Stimulated activated CD8-positive, alpha-beta memory T cell treated with anti-CD3 and anti-CD28 coated beads, Interleukin-4, amount 100 ng/mL, for 1 hour (primary cell): ENCODE results near the gene MTHFSD.

Experiments
- DNase-seq, 2 donors: peaks; one replicate each; pipeline ENCODE4 v3.0.0-alpha.2; 2020; ENCODE audit warnings: low read depth in 2 of 2, low spot score in 1 of 2

Gene MTHFSD

GRCh38 chr16:86555704-86556075, 655 bp upstream of the MTHFSD start:
- DNase-seq: no peak

DNA sequence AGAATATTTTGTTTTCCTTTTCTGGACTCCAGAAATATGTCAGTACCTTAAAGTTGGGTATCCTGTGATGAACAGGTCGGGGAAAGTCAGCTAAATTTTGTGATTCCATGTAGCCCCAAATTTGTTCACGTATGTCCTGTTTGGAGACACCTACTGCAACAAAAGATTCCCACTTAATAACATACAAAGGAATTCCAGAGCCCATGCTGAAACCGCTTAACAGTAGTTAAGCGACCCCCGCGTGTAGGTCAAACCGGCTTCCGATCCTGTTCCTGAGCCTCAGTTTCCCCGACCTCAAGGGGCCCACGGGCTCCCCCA, 477 bp downstream of the MTHFSD start:
- DNase-seq: no peak

DNA sequence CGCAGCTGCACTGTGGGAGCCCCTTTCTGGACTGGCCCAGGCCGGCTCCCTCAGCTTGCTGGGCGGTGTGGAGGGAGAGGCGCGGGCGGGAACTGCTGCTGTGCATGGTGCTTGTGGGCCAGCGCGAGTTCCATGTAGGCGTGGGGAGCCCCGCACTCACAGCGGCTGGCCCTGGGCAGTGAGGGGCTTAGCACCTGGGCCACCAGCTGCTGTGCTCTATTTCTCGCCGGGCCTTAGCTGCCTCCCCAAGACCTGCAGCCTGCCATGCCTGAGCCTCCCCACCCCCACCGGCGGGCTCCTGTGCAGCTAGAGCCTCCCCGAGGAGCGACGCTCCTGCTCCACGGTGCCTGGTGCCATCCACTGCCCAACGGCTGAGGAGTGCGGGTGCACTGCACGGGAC, 1.7 kb downstream of the MTHFSD start:
- no peak for DNase-seq

DNA sequence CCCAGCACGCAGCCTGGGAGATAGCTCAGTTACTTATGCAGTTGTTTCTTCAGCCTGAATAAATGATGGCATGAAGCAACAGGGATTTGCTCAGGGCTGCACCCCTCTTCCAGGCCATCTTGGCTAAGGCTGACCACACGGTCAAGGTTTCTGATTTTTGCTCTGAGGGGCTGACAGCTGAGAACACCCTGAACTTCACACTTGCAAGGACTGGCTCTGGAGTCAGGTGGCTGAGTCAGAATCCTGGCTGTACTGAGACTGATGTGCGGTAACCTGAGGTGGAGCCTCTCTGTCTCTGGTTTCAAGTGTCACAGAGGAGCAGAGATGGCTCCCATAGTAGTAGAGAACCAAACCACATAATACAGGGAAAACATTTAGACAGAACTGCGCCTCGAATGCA, 4.8 kb downstream of the MTHFSD start:
- no peak for DNase-seq

- no peak for DNase-seq
These were observed 5.2 kb downstream of the MTHFSD start for GRCh38 chr16:86549893-86550190.

GRCh38 chr16:86549076-86549892, 5.8 kb downstream of the MTHFSD start:
- DNase-seq: no peak

DNA sequence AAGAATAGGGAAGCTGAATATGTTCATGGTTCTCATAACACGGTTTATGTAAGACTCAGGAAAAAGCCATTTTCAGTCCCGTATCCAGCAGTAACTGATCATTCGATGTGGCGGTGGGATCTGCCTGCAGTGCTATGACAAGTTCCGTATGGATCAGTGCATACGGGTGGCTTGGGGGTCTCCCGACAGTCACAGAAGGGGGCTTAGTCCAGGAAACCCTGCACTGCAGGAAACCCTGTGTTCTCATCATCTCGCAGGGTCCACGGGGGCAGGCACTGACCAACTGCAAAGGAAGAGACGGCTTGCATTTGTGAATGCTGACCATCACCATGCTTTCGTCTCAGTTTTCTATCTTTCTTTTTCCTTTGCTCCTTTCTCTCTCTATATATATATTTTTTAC, 7.7 kb downstream of the MTHFSD start:
- DNase-seq: no peak

DNA sequence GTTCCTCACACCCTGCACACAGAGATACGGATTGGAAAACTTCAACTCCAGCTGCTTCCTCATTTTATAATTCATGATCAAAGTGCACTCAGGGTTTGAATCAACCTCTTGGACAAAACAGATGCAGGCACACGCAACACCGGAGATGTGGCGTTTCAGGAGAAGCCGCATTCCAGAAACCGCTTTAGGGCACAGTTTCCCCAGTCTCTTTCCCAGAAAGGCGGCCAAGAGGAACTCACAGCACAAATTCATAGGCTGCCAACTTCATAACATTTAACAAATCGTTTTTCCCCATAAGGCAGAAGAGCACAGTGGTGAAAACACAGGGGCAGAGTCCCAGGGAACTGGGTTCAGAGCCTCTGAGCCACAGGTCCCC, 8.4 kb downstream of the MTHFSD start:
- no peak for DNase-seq

GRCh38 chr16:86545954-86546637, 8.9 kb downstream of the MTHFSD start:
- DNase-seq: no peak

- no peak for DNase-seq
These were observed 9.6 kb downstream of the MTHFSD start for GRCh38 chr16:86545481-86545880.

- DNase-seq: no peak
These were observed 12.0 kb downstream of the MTHFSD start for GRCh38 chr16:86542756-86543750.

- no peak for DNase-seq
These were observed 13.5 kb downstream of the MTHFSD start for GRCh38 chr16:86541560-86541959.

DNA sequence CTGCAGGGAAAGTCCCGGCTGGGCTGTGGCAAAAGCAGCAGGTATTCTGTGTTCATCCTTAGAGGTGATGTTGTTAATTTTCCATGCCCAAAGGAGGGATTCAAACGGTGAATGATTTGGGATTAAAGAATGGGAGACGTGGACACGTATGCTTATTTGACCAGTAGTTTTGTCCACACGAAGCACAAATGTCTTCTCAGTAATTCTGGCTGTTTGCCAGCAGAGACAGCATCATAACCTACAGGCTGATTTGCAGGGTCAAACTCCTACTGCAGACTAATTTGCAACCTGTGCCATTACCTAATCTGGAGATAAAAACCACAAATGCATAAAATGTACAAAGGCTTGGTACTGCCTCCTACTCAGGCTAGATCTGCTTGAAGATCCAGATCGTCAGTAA, 14.1 kb downstream of the MTHFSD start:
- no peak for DNase-seq

- DNase-seq: no peak
These were observed 16.7 kb downstream of the MTHFSD start for GRCh38 chr16:86538196-86538780.

GRCh38 chr16:86537486-86537885, 17.5 kb downstream of the MTHFSD start:
- no peak for DNase-seq

- no peak for DNase-seq
These were observed 18.4 kb downstream of the MTHFSD start for GRCh38 chr16:86536621-86537020.

DNA sequence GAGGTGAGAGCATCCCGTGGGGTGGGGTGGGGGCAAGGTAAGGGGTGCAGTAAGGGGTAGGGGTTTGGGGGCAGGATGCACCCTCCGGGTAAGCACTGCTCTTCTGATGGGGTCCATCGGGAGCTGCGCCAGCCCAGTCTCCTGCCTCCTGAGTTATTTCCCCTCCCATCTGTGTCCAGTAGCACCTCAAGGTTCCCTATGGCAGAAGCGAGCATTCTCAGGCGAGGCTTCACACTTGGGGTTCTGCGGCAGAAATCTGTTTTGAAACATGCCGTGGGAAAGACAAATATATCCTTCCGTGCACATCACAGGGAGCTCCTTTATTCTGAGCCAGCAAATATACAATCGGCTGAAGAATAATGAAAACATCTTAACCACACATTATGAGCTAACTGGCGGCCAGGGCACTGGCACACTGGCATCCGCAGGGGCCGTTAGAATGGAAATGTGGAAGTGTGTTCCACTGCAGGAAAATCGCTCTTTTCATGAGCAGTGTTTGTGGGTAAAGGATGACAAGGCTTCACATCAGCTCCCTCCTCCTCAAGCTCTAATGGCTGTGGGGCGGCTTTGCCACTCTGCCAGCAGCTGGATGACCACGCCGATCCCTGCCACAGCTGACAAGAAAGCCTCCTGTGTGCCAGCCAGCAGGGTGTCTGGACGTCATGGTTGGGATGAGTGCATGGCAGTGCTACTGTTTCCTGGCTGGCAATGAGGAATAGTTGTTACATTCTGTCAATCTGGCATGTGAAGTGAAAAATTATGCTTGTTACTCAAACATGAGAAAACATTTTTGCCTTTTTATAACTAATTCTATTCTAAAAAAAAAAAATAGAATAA, 20.0 kb downstream of the MTHFSD start:
- DNase-seq: no peak

DNA sequence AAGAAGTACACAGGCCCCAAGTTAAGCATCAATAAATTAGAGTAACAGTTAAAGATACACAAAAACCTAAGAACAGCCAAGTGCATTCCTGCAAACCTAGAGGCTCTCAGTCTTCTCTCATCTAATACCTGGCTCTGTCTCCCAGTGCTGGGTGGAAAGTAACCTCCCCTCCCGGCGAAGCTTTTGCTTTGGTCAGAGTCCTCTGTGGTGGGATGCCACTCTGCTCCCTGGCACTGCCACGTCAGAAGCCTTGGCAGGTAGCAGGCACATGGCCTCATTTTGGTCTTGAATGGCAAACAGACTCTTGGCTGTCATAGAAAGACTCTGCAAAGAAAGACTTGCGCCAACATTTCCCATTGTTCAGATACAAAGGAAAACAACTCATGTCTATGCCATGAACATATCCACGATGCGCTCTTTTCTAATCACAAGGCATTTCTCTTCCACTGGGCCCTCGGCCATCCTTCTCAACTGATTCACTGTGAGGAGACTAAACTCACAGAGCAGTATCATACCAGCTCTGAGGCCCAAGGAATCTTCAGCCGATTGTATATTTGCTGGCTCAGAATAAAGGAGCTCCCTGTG, 21.2 kb downstream of the MTHFSD start:
- no peak for DNase-seq

DNA sequence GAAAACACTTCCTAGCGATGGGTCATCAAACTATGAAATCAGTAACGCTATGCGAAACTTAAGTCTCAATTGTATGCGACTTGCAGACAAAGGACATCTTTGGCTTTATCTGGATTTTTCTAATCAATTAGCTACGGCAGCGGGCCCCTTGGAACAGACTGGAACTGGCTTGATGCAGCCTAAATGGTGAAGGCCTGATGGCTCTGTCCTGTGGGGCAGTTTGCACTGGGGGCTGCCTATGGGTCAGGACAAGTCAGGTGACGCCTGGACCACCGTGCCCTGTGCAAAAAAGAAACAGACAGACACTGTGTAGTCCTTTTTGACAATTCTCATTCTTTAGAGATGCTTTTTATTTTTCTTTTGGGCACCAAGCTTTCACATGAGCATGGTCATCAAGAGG, 22.0 kb downstream of the MTHFSD start:
- no peak for DNase-seq

DNA sequence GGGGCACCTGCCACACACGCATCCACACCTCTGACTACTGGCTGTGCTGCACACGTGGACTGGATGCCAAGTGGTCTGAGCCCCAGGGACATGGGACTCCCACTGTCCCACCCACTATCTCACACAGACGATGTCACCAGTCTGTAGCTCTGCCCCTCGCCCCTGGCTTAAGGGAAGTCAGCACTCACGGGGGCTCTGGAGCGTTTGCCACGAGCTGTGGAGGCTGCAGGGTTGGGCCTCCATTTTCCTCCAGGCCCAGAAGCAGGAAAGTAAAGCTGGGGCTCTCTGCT, 22.6 kb downstream of the MTHFSD start:
- DNase-seq: no peak
